Heart right ventricle (tissue), 16 donors: ENCODE data around the gene PHACTR2. TPM values are rescaled to one million over a fixed set of nuclear protein-coding genes. Genes with fewer than 3 reads are reported as not detected.

Source experiments
- ATAC-seq, 8 donors: fragments of 200-7000 bp; cut with Tn5 transposase; one replicate each; pipeline ENCODE4 v1.9.1; 2020; ENCODE audit warnings: mild to moderate bottlenecking in 8 of 8, moderate library complexity in 8 of 8, moderate number of reproducible peaks in 1 of 8
- DNase-seq, 2 donors: peaks; one replicate each; pipeline ENCODE4 v3.0.0-alpha.2; 2020
- H3K27ac ChIP-seq, 10 donors: fragments of 200-600 bp; sonication (generic) in 2 of 10; one replicate each; pipeline versions ENCODE4 v1.5.0 to v1.8.0; 2020 to 2022; ENCODE audit warnings: mild to moderate bottlenecking in 3 of 10
- H3K27me3 ChIP-seq, 7 donors: fragments of 200-600 bp; one replicate each; pipeline ENCODE4 v1.8.0; 2021 to 2022; ENCODE audit warnings: mild to moderate bottlenecking in 2 of 7
- H3K36me3 ChIP-seq, 9 donors: fragments of 200-600 bp; sonication (generic) in 1 of 9; one replicate each; pipeline versions ENCODE4 v1.5.0 to v1.8.0; 2020 to 2022; ENCODE audit warnings: mild to moderate bottlenecking in 2 of 9
- H3K4me1 ChIP-seq, 9 donors: fragments of 200-600 bp; sonication (generic) in 1 of 9; one replicate each; pipeline versions ENCODE4 v1.5.0 to v1.8.0; 2020 to 2022; ENCODE audit warnings: mild to moderate bottlenecking in 4 of 9
- H3K4me3 ChIP-seq, 10 donors: fragments of 200-600 bp; sonication (generic) in 2 of 10; one replicate each; pipeline versions ENCODE4 v1.5.0 to v1.8.0; 2020 to 2022; ENCODE audit warnings: mild to moderate bottlenecking in 7 of 10, moderate library complexity in 2 of 10
- H3K9me3 ChIP-seq, 11 donors: fragments of 200-600 bp in 10 of 11; sonication (generic) in 2 of 11; one replicate each; pipeline versions ENCODE4 v1.5.0 to v1.8.0; 2013 to 2022; ENCODE audit warnings: mild to moderate bottlenecking in 2 of 11, control low read depth in 1 of 11, moderate library complexity in 1 of 11
- CTCF ChIP-seq, 9 donors: fragments of 200-600 bp; sonication (generic) in 2 of 9; IDR thresholded peaks; one replicate each; pipeline versions ENCODE4 v1.5.0 to v1.8.0; 2021 to 2022; ENCODE audit warnings: antibody characterized with exemption in 9 of 9, mild to moderate bottlenecking in 5 of 9, moderate library complexity in 1 of 9
- WGBS, 2 donors: extraction: QIAGEN DNeasy Blood & Tissue Kit; methylation state at CpG; one replicate each; pipeline ENCODE4 v1.1.7; 2013; ENCODE audit warnings: inconsistent platforms in 1 of 2; 5-methylcytosine and 5-hydroxymethylcytosine counted together
- intact Hi-C, 10 donors: fragments of 100-400 bp; cut with DNase I; formaldehyde crosslinking; loops; one replicate each; pipeline versions ENCODE4 v1.11.1 to v1.14.2; 2022
- polyA plus RNA-seq, 2 donors: library from polyadenylated mRNA; stranded (reverse); fragments of 200-250 nt; gene quantifications; one replicate each; pipeline ENCODE4 v1.2.3, GENCODE V29; 2013
- total RNA-seq, 10 donors: library from RNA; stranded (reverse); fragmentation: NEBNext Ultra II Directional in 3 of 10; extraction: Animal tissue kit (Norgen Biotek cat#: 25700) in 3 of 10; gene quantifications; one replicate each; pipeline versions ENCODE4 v1.2.1 to v1.2.4, GENCODE V29; 2021 to 2023
- donor health status: Arrhythmogenic right ventricular cardiomyopathy.
- donor health status: ischemic (EF 13 %, LVEDD 7.1; RV severe dilation, severe dysfunction).
- donor health status: healthy with polysubstance abuse.
- donor health status: DM: no; HTN: yes; CAD: no.
- donor health status: DM: no; HTN: no; CAD: no.
- donor health status: ischemic (EF 25% LVEDD 6.9; RV normal size, moderate dysfunction).
- donor health status: ischemic (EF 25% LVEDD 5.7; RV mildly dilated, moderate dysfunction).
- donor health status: healthy.
- donor health status: DM: yes; HTN: yes; CAD: no.
- donor health status: Ischemic cardiomyopathy.
- donor health status: ischemic (EF 35%, LVEDD 5.7; RV mildly dilated, moderate dysfunction).
- donor health status: nonischemic (EF 11% LVEDD 7.7; RV severe dilation, severe dysfunction).
- donor health status: DM: yes; HTN: yes; CAD: no.
- donor health status: PGD.
- donor health status: ischemic (EF 29% LVEDD 5.4; RV normal size, mild dysfunction).
- donor health status: nonischemic (EF 23%, LVEDD 6.1; RV moderate dilation, normal function).

Gene PHACTR2
- total and polyA plus RNA-seq, 12 donors, result 6.5 to 96.3 (median 70.2) TPM

GRCh38 chr6:143857651-143858050 lies 179.9 kb downstream of the PHACTR2 start:
- peaks cover 0 to 40% (median 12%) of the 10 kb centered on the region in 11 donors for H3K9me3 ChIP-seq
- intact Hi-C loops, result no loop called here
- ATAC-seq (no peak), DNase-seq (no peak)
- H3K4me3 ChIP-seq, result no peak overlapping the region
- H3K36me3 ChIP-seq, result peaks cover 3 to 100% (median 68%) of the 10 kb centered on the region in 9 donors
- H3K4me1 ChIP-seq, result no peaks in the 10 kb centered on the region
- no peaks in the 10 kb centered on the region for H3K27me3 ChIP-seq
- 97 to 98% methylated on average over 5 of the region's 5 CpGs for WGBS, 2 donors
- TF ChIP-seq CTCF (IDR thresholded peaks at IDR 0.05), result no peak
- no peak overlapping the region for H3K27ac ChIP-seq

- peaks cover 3 to 100% (median 66%) of the 10 kb centered on the region in 9 donors for H3K36me3 ChIP-seq
- H3K4me3 ChIP-seq, result no peak overlapping the region
- no peaks in the 10 kb centered on the region for H3K4me1 ChIP-seq
- no peak for TF ChIP-seq CTCF (IDR thresholded peaks at IDR 0.05)
- WGBS, 2 donors, result 96 to 98% methylated on average over 3 of the region's 3 CpGs
- H3K9me3 ChIP-seq, result peaks cover 0 to 21% (median 8%) of the 10 kb centered on the region in 11 donors
- no peak for DNase-seq
- intact Hi-C loops, result no loop called here
- no peak for ATAC-seq
- H3K27me3 ChIP-seq, result no peaks in the 10 kb centered on the region
- H3K27ac ChIP-seq, result no peak overlapping the region
Measured at GRCh38 chr6:143859891-143860660, 182.3 kb downstream of the PHACTR2 start.

GRCh38 chr6:143863771-143864170 lies 186.0 kb downstream of the PHACTR2 start:
- WGBS, 2 donors, result 90 to 95% methylated on average over 2 of the region's 2 CpGs
- intact Hi-C loops, result no loop called here
- Histone ChIP-seq H3K36me3 (peaks cover 0 to 78% (median 42%) of the 10 kb centered on the region in 9 donors), H3K4me3 (no peak overlapping the region), H3K9me3 (peaks cover 0 to 12% (median 0%) of the 10 kb centered on the region in 11 donors), H3K27ac (no peak overlapping the region), H3K27me3 (no peaks in the 10 kb centered on the region), H3K4me1 (no peaks in the 10 kb centered on the region)
- no peak for TF ChIP-seq CTCF (IDR thresholded peaks at IDR 0.05)
- DNase-seq (no peak), ATAC-seq (no peak)

- H3K27ac ChIP-seq, result no peak within 1 kb of the TSS
Measured at GRCh38 chr6:143864234-143864633, 186.5 kb downstream of the PHACTR2 start, which contains the start of gene ZC2HC1B. Gene ZC2HC1B (plus strand): TSS chr6:143864474. CDS start chr6:143864540, 66 bp downstream.

More at GRCh38 chr6:143864234-143864633, 186.5 kb downstream of the PHACTR2 start, which contains the start of gene ZC2HC1B:
- Histone ChIP-seq H3K27me3 (no peaks in the 10 kb centered on the region), H3K4me1 (no peaks in the 10 kb centered on the region), H3K4me3 (no peak within 1 kb of the TSS), H3K9me3 (peaks cover 0 to 12% (median 0%) of the 10 kb centered on the region in 11 donors), H3K36me3 (peaks cover 0 to 73% (median 38%) of the 10 kb centered on the region in 9 donors)
- no peak for TF ChIP-seq CTCF (IDR thresholded peaks at IDR 0.05)
- DNase-seq, result no peak
- 90 to 93% methylated on average over 1 of the region's 1 CpG for WGBS, 2 donors
- ATAC-seq, result no peak
- intact Hi-C loops, result no loop called here
